Stimulated activated CD8-positive, alpha-beta memory T cell treated with anti-CD3 and anti-CD28 coated beads, Interleukin-12 subunit alpha, Interleukin-12 subunit beta, amount 100 ng/mL, for 4 hours (primary cell): ENCODE measurements around the gene WNK4.

ENCODE experiments used
- DNase-seq: peaks from one replicate; pipeline ENCODE4 v3.0.0-alpha.2; 2020; ENCODE audit warnings: low read depth

The WNK4 gene

DNA sequence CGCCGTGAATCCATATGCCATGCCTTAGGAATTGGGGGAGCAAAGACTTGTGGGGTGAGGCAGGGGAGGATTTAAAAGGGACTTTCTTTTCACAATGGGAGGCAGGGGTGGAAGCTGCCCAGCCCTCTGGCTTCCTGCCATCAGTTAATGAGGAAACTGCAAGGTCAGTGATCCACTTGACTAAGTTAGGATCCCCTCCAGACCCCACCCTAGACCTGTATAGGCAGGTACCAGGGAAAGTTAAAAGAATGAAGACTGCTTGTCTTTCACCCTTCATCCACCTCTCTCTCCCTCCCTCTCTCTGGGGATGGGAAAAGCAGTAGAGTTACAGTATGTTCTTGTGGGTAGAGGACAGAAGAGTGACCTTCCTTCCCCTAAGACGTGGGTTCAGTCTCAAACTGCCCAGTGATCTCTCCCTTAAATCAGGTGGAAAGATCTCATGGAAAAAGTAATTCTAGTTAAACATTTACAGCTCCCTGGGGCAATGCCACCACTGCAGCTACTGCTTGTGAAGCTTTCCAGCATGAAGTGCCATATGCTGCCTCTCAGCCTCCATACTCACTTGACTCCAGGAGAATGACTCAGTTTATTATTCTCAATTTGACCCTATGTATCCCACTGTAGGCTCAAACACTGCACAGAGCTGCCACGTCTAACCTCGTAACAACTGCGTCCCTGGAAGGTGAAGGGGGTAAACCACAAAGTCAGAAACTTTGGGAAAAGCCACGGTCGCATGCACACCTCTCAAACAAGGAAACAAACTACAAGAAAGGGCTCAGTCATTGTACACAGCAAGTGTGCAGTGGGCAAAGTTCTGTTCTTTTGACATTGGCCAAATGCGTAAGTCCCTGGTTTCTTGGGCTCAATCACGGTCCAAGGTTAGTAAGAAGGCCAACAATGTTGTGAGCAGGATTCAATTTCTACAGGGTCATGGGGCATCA, 16.9 kb downstream of the WNK4 start:
- no peak for DNase-seq

DNA sequence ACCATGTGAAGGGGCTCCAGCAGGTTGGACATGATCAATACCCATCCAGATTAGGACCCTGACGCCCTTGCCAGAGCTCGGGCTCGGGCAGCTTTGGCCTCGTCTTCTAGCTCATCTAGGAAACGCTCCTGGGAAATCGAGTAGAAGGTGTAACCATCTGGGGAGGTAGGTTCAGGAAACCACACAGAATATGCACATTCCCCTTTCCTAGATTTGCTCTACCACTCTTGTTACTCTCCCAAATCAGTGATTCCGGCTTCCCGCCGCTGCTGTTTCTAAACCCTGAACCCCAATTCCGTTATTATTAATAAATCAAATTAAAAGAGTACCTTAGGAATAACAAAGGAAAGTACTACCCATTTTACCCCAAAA, 17.6 kb downstream of the WNK4 start:
- DNase-seq = no peak

GRCh38 chr17:42798383-42799380, 18.3 kb downstream of the WNK4 start, which contains the start of the genes CNTD1 and COA3:
CNTD1 (plus strand) TSS chr17:42798861; CDS start chr17:42799068, 207 bp downstream.
COA3 (minus strand) TSS chr17:42798704; CDS start chr17:42798681, 23 bp downstream.
- DNase-seq = peak; percentile 57

DNA sequence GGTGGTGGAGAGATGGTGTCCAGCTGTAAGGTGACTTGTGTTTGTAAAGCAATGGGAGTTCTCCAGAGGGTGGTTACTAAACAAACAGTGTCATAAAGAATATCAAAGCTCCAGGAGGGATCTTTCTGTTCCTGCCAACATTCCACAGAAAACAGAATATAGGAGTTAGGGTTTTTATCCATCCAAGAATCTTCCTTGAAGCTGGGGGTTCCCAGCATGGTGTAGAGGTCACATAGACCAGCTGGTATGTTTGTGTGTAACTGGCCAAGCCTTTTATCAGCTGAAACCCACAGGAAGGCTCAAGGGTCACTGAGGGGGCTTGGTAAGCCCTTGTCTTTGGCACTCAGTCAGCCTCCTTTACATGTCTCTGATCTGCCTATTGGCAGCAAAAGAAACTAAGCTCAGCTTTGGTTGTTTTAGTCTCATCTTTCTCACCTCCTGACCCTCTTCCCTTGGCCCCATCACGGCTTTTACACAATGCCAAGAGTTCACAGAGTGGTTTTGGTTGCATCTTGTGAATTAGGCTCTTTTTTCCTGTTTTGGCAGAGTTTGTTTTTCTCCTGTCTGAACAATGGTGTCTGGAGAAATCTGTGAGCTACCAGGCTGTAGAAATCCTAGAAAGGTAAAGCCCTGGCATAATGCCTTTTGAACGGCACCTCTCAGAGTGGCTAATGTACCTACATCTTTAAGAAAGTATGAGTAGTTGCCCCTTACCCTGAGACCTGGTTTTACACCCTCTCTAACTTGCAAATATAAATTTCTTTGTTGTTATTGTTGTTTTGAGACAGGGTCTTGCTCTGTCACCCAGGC, 22.9 kb downstream of the WNK4 start:
- no peak for DNase-seq

DNA sequence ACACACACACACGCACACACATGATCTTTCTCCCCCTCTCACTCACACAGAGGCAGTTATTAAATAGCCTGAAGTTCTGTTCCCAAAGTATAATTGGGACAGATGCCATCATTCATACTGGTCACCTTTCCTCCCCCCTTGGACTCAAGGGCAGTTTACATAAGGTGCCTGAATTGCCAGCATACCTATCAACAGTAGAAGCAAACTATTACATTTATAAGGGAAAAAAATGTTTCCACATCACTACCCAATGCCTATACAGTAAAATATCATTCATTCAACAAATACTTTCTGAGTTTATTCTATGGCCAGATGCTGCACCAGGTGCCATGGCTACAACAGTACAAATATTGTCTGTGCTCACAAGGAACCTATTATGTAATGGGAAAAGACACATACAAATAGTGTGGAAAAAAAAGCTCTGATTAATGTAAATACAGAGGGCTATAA, 24.5 kb downstream of the WNK4 start:
- DNase-seq = no peak

GRCh38 chr17:42806249-42806648, 25.8 kb downstream of the WNK4 start:
- DNase-seq = no peak

- no peak for DNase-seq
These were observed 28.8 kb downstream of the WNK4 start for GRCh38 chr17:42809250-42809649.

GRCh38 chr17:42814633-42815399, 34.4 kb downstream of the WNK4 start:
- DNase-seq = no peak

DNA sequence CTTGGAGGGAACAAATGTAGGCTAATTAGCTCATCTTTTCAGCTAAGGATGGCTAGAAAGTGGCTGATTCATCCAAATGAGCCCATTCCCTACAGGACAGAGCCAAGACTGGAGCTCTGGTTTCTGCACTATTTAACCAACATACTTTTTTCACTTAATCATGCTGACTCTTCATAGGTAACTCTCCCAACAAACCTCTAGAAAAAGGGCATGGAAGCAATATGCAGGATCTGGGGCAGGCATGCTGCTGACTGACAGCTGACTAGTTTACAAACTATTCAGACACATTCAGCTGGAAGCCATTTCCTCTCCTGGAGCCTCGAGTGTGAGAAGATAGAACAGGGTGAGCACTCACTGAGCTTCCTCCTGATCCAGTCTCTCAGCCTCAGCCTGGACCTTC, 37.5 kb downstream of the WNK4 start:
- no peak for DNase-seq

- no peak for DNase-seq
These were observed 38.0 kb downstream of the WNK4 start for GRCh38 chr17:42818379-42818778.

- DNase-seq = peak; percentile 19
These were observed 39.6 kb downstream of the WNK4 start for GRCh38 chr17:42819939-42820535.

DNA sequence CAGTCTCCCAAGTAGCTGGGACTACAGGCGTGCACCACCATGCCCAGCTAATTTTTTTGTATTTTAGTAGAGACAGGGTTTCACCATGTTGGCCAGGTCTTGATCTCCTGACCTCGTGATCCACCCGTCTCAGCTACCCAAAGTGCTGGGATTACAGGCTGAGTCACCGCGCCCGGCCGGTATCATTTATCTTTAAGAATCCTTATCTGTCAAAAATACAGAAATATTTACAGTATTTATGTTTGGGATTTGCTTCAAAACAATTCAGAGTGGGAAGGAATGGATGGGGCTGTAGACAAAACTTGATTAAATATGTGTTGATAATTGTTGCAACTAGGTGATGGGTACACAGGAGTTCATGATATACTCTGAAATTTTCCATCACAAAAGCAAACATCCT, 40.8 kb downstream of the WNK4 start:
- DNase-seq = no peak

GRCh38 chr17:42827472-42827871, 47.1 kb downstream of the WNK4 start:
- no peak for DNase-seq

- DNase-seq = no peak
These were observed 50.6 kb downstream of the WNK4 start for GRCh38 chr17:42830971-42831370.

- no peak for DNase-seq
These were observed 52.0 kb downstream of the WNK4 start for GRCh38 chr17:42832213-42832933.

DNA sequence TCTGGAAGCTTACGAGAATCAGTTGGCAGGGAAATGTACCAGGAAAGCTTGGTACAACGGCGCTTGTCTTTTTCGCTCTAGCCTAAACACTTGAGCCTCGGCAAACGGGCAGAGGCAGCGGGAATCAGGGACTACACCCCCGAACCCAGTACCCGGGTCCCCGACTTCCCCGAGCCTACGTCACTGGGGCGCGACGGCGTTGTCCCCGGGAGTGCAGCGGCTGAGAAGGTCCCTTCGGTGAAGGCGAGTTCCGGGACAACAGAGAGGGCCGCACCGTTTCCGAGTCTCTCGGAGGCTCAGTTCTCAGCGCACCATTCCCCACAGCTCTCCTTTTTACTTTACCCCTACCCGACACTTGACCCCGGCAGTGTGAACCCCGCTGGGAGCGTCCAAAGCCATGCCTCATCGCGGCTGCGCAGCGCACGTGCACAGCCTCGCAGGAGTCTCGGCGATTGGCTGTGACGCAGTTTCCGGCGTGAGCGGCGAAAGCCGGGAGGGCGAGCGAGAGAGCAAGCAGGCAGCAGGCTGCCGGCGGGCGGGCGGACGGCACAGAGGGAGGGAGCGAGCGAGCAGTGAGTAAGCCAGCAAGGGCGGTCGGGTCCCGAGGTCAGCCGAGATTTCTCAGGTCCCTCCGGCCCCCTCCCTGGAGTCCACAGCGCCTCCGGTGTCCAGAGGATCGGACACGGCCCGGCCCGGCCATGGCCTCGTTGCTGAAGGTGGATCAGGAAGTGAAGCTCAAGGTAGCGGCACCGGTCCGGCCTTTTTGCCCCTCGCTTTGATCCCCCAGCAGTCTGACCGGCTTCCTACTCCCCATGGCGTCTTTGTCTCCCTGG, 52.7 kb downstream of the WNK4 start, which contains the start of gene PSME3:
TSS of gene PSME3 (plus strand) at position 464 of the 833 bp plus-strand sequence. CDS start at position 699, 235 bp downstream.
- peak; percentile 86 for DNase-seq

GRCh38 chr17:42833767-42834422, 53.5 kb downstream of the WNK4 start:
- no peak for DNase-seq

- no peak for DNase-seq
These were observed 55.3 kb downstream of the WNK4 start for GRCh38 chr17:42835732-42836131.
